SK-N-SH treated with all-trans-retinoic acid at 6 μM for 48 hours (cell line): ENCODE results near the gene IGFBP4.

Source experiments
- ATAC-seq: fragments of 200-7000 bp; cut with Tn5 transposase; 3 replicates; pipeline ENCODE4 v1.9.1; 2020; ENCODE audit warnings: mild to moderate bottlenecking, moderate library complexity
- ARNTL ChIP-seq: fragments of 450-650 bp; formaldehyde crosslinking; IDR thresholded peaks from 2 replicates; pipeline ENCODE4 v1.5.0; 2020; ENCODE audit warnings: low read depth, mild to moderate bottlenecking, moderate library complexity, borderline replicate concordance
- BACH2 ChIP-seq: fragments of 250-450 bp; sonication (Bioruptor Pico); IDR thresholded peaks from 2 replicates; pipeline ENCODE4 v1.9.0; 2021; ENCODE audit warnings: mild to moderate bottlenecking, borderline replicate concordance
- CREB5 ChIP-seq: fragments of 250-450 bp; sonication (Bioruptor Pico); IDR thresholded peaks from 2 replicates; pipeline ENCODE4 v1.5.1; 2020; ENCODE audit warnings: low read depth, mild to moderate bottlenecking, moderate library complexity
- CSDC2 ChIP-seq: fragments of 250-450 bp; sonication (Bioruptor Pico); IDR thresholded peaks from 2 replicates; pipeline ENCODE4 v1.5.0; 2020; ENCODE audit warnings: mild to moderate bottlenecking, moderate library complexity
- CSRNP3 ChIP-seq: fragments of 250-450 bp; sonication (Bioruptor Pico); IDR thresholded peaks from 2 replicates; pipeline ENCODE4 v1.5.1; 2021; ENCODE audit warnings: mild to moderate bottlenecking, moderate library complexity
- ESRRG ChIP-seq: fragments of 250-450 bp; sonication (Bioruptor Pico); IDR thresholded peaks from 2 replicates; pipeline ENCODE4 v1.6.1; 2021; ENCODE audit warnings: mild to moderate bottlenecking
- GLIS3 ChIP-seq: fragments of 250-450 bp; sonication (Bioruptor Pico); IDR thresholded peaks from 2 replicates; pipeline ENCODE4 v1.5.0; 2020; ENCODE audit warnings: mild to moderate bottlenecking, moderate library complexity
- ISL1 ChIP-seq: fragments of 250-450 bp; sonication (Bioruptor Pico); IDR thresholded peaks from 2 replicates; pipeline ENCODE4 v2.1.2; 2022; ENCODE audit warnings: mild to moderate bottlenecking, moderate library complexity
- PATZ1 ChIP-seq: fragments of 250-450 bp; sonication (Bioruptor Pico); IDR thresholded peaks from 2 replicates; pipeline ENCODE4 v1.8.0; 2020; ENCODE audit warnings: mild to moderate bottlenecking, moderate library complexity, borderline replicate concordance
- POU6F1 ChIP-seq: fragments of 250-450 bp; sonication (Bioruptor Pico); IDR thresholded peaks from 2 replicates; pipeline ENCODE4 v1.8.0; 2021; ENCODE audit warnings: low read depth, mild to moderate bottlenecking, moderate library complexity, borderline replicate concordance
- RARB ChIP-seq: fragments of 250-450 bp; sonication (Bioruptor Pico); IDR thresholded peaks from 2 replicates; pipeline ENCODE4 v1.8.0; 2021; ENCODE audit warnings: mild to moderate bottlenecking, moderate library complexity
- SNAI2 ChIP-seq: fragments of 250-450 bp; sonication (Bioruptor Pico); IDR thresholded peaks from 2 replicates; pipeline ENCODE4 v1.5.0; 2020; ENCODE audit warnings: mild to moderate bottlenecking, moderate library complexity
- TOX ChIP-seq: fragments of 250-450 bp; sonication (Bioruptor Pico); IDR thresholded peaks from 2 replicates; pipeline ENCODE4 v1.8.0; 2021; ENCODE audit warnings: mild to moderate bottlenecking, moderate library complexity, borderline replicate concordance
- TSHZ2 ChIP-seq: fragments of 250-450 bp; sonication (Bioruptor Pico); IDR thresholded peaks from 2 replicates; pipeline ENCODE4 v1.5.0; 2020; ENCODE audit warnings: mild to moderate bottlenecking, moderate library complexity
- ZC3H10 ChIP-seq: fragments of 250-450 bp; sonication (Bioruptor Pico); IDR thresholded peaks from 2 replicates; pipeline ENCODE4 v1.5.1; 2021; ENCODE audit warnings: mild to moderate bottlenecking, moderate library complexity
- ZFP3 ChIP-seq: fragments of 250-450 bp; sonication (Bioruptor Pico); IDR thresholded peaks from 2 replicates; pipeline ENCODE4 v1.5.0; 2020; ENCODE audit warnings: mild to moderate bottlenecking, moderate library complexity
- ZFP30 ChIP-seq: fragments of 450-650 bp; formaldehyde crosslinking; IDR thresholded peaks from 2 replicates; pipeline ENCODE4 v1.5.0; 2022; ENCODE audit warnings: mild to moderate bottlenecking, moderate library complexity
- ZNF565 ChIP-seq: fragments of 450-650 bp; formaldehyde crosslinking; conservative IDR thresholded peaks from 2 replicates; pipeline ENCODE4 v1.5.0; 2020; ENCODE audit warnings: low read depth, mild to moderate bottlenecking, moderate library complexity
- ZNF70 ChIP-seq: fragments of 450-650 bp; formaldehyde crosslinking; IDR thresholded peaks from 2 replicates; pipeline ENCODE4 v1.5.0; 2020; ENCODE audit warnings: mild to moderate bottlenecking, moderate library complexity
- ZNF8 ChIP-seq: fragments of 450-650 bp; formaldehyde crosslinking; IDR thresholded peaks from 2 replicates; pipeline ENCODE4 v1.5.0; 2020; ENCODE audit warnings: mild to moderate bottlenecking, moderate library complexity

The IGFBP4 gene

GRCh38 chr17:40466298-40466971 is 23.2 kb downstream of the IGFBP4 start (continued):
- TF ChIP-seq ZNF70 (CRISPR knock-in tag), result no peak
- TF ChIP-seq TOX (CRISPR knock-in tag), result no peak
- TF ChIP-seq CSRNP3 (CRISPR knock-in tag), result no peak
- no peak for TF ChIP-seq POU6F1 (CRISPR knock-in tag)
- TF ChIP-seq ISL1, result no peak
- TF ChIP-seq ZC3H10 (CRISPR knock-in tag), result no peak

GRCh38 chr17:40467281-40467867 is 24.1 kb downstream of the IGFBP4 start:
- TF ChIP-seq ARNTL (CRISPR knock-in tag), result no peak
- TF ChIP-seq GLIS3 (CRISPR knock-in tag), result no peak
- TF ChIP-seq TSHZ2 (CRISPR knock-in tag), result no peak
- no peak for TF ChIP-seq ZFP30 (CRISPR knock-in tag)
- no peak for TF ChIP-seq BACH2 (CRISPR knock-in tag)
- TF ChIP-seq POU6F1 (CRISPR knock-in tag), result no peak
- no peak for TF ChIP-seq ZNF565 (CRISPR knock-in tag)
- TF ChIP-seq ZNF8, result no peak
- no peak for TF ChIP-seq CREB5 (CRISPR knock-in tag)
- no peak for TF ChIP-seq ESRRG (CRISPR knock-in tag)
- no peak for TF ChIP-seq TOX (CRISPR knock-in tag)
- no peak for TF ChIP-seq RARB

GRCh38 chr17:40468560-40468959 is 25.3 kb downstream of the IGFBP4 start:
- ATAC-seq, result no peak
- TF ChIP-seq CREB5 (CRISPR knock-in tag) (no peak), ESRRG (CRISPR knock-in tag) (no peak), ISL1 (no peak), PATZ1 (CRISPR knock-in tag) (no peak), ZNF565 (CRISPR knock-in tag) (no peak), SNAI2 (CRISPR knock-in tag) (no peak), POU6F1 (CRISPR knock-in tag) (no peak), ZFP30 (CRISPR knock-in tag) (no peak), CSRNP3 (CRISPR knock-in tag) (no peak), ZFP3 (no peak), GLIS3 (CRISPR knock-in tag) (no peak), CSDC2 (CRISPR knock-in tag) (no peak), ZC3H10 (CRISPR knock-in tag) (no peak), ZNF8 (no peak), RARB (no peak)

More at GRCh38 chr17:40467281-40467867, 24.1 kb downstream of the IGFBP4 start:
- ATAC-seq, result no peak
